ENCODE measurements around the gene CNN1. TPM values are rescaled to one million over a fixed set of nuclear protein-coding genes. Genes with fewer than 3 reads are reported as not detected.

The CNN1 gene
- total RNA-seq, 1 experiment from 2014 or later = 15.7 TPM

GRCh38 chr19:11519138-11519537, 19.5 kb upstream of the CNN1 start:
- Histone ChIP-seq H3K4ac (ENCODE audit: low read depth, low read length) (no peak overlapping the region), H2AFZ (ENCODE audit: low read length) (no peak overlapping the region), H4K91ac (ENCODE audit: insufficient read length, low read depth, low read length) (no peak overlapping the region), H3K56ac (ENCODE audit: insufficient read length, low read depth, low read length) (no peak overlapping the region), H4K20me1 (ENCODE audit: control insufficient read depth, insufficient read depth, insufficient read length) (no peaks in the 10 kb centered on the region), H3K79me1 (ENCODE audit: insufficient read depth, low read depth, low read length, poor library complexity, severe bottlenecking) (no peaks in the 10 kb centered on the region), H3K9me3 (ENCODE audit: control insufficient read depth, low read depth, low read length) (no peaks in the 10 kb centered on the region), H3T11ph (ENCODE audit: low read length) (no peak overlapping the region), H3K23ac (ENCODE audit: insufficient read length, low read depth, low read length) (no peak overlapping the region), H3K14ac (ENCODE audit: insufficient read depth, low read length) (no peak overlapping the region), H2AK5ac (ENCODE audit: insufficient read length, low read length) (no peak overlapping the region), H3K23me2 (ENCODE audit: insufficient read length, low read depth, low read length, poor library complexity, severe bottlenecking) (no peaks in the 10 kb centered on the region), H2BK120ac (ENCODE audit: low read depth, low read length, poor library complexity, severe bottlenecking) (no peak overlapping the region), H3K79me2 (ENCODE audit: insufficient read depth, low read length) (0 out of 2 replicates have a peak, but pooled peaks cover 2% of the 10 kb centered on the region), H3K27me3 (ENCODE audit: insufficient read depth, low read length) (no peaks in the 10 kb centered on the region), H4K8ac (replicated peaks; ENCODE audit: insufficient read length, low read depth, low read length) (no peak overlapping the region), H2BK12ac (ENCODE audit: insufficient read length, low read depth, low read length) (no peak overlapping the region), H2BK5ac (ENCODE audit: insufficient read length, low read length) (no peak overlapping the region), H3K4me2 (ENCODE audit: insufficient read depth, insufficient read length, low read length) (no peak overlapping the region), H2BK20ac (ENCODE audit: low read depth, low read length, poor library complexity, severe bottlenecking) (no peak overlapping the region), H4K5ac (ENCODE audit: insufficient read length, low read depth, low read length) (no peak overlapping the region), H2BK15ac (ENCODE audit: low read depth, low read length) (no peak overlapping the region), H3K27ac (ENCODE audit: insufficient read length, low read depth, low read length) (no peak overlapping the region), H3K18ac (ENCODE audit: insufficient read length, low read depth, low read length) (no peak overlapping the region), H3K9ac (ENCODE audit: extremely low read depth, insufficient read length, low read length) (no peak overlapping the region), H3K4me1 (ENCODE audit: insufficient read depth, low read length) (no peaks in the 10 kb centered on the region)
- Mint-ChIP-seq H3K27me3 (ENCODE audit: low read depth) (no peaks in the 10 kb centered on the region), H3K27ac (peak overlapping the region in 1 of 3 experiments; percentile 72; a peak in 1 of 7 replicates), H3K9me3 (no peaks in the 10 kb centered on the region), H3K36me3 (ENCODE audit: insufficient read depth in 1 of 3, low read depth in 3 of 3) (peaks cover 7 to 13% (median 9%) of the 10 kb centered on the region in 3 experiments; a peak in 6 of 7 replicates), H3K4me3 (no peak overlapping the region), H3K4me1 (no peaks in the 10 kb centered on the region)
- TF ChIP-seq CTCF (conservative IDR thresholded peaks at IDR 0.05) = no peak
- no CpG with 5 or more reads among the region's 9 CpGs for WGBS (ENCODE audit: extremely low coverage, insufficient read length, low lambda C conversion rate)
- DNase-seq = no peak
